Effector memory CD8-positive, alpha-beta T cell (primary cell): Measurements from ENCODE around the gene CENPU.

Source experiments
- ATAC-seq: fragments of 150-1000 bp; cut with Tn5 transposase; replicated peaks from 2 replicates; pipeline ENCODE4 v1.10.0; 2021; ENCODE audit warnings: mild to moderate bottlenecking, moderate library complexity
- DNase-seq, 3 experiments: peaks; one replicate each; pipeline ENCODE4 v3.0.0; 2021
- H3K27ac Mint-ChIP-seq, 2 donors: one replicate each; pipeline ENCODE4 v1.8.0; 2022; ENCODE audit warnings: mild to moderate bottlenecking in 2 of 2, mixed read lengths in 2 of 2, moderate library complexity in 2 of 2
- H3K27me3 Mint-ChIP-seq, 2 donors: one replicate each; pipeline ENCODE4 v1.8.0; 2022; ENCODE audit warnings: mixed read lengths in 2 of 2
- H3K36me3 Mint-ChIP-seq: one replicate; pipeline ENCODE4 v1.8.0; 2022; ENCODE audit warnings: mild to moderate bottlenecking, moderate library complexity, mixed read lengths; ENCODE audit not compliant: insufficient read depth
- H3K4me1 Mint-ChIP-seq, 2 donors: one replicate each; pipeline ENCODE4 v1.8.0; 2022; ENCODE audit warnings: low read depth in 2 of 2, mixed read lengths in 2 of 2
- H3K4me3 Mint-ChIP-seq, 2 donors: one replicate each; pipeline ENCODE4 v1.8.0; 2022; ENCODE audit warnings: mild to moderate bottlenecking in 2 of 2, mixed read lengths in 2 of 2, moderate library complexity in 2 of 2
- H3K9me3 Mint-ChIP-seq, 2 donors: one replicate each; pipeline ENCODE4 v1.8.0; 2022; ENCODE audit warnings: mixed read lengths in 2 of 2

The CENPU gene

DNA sequence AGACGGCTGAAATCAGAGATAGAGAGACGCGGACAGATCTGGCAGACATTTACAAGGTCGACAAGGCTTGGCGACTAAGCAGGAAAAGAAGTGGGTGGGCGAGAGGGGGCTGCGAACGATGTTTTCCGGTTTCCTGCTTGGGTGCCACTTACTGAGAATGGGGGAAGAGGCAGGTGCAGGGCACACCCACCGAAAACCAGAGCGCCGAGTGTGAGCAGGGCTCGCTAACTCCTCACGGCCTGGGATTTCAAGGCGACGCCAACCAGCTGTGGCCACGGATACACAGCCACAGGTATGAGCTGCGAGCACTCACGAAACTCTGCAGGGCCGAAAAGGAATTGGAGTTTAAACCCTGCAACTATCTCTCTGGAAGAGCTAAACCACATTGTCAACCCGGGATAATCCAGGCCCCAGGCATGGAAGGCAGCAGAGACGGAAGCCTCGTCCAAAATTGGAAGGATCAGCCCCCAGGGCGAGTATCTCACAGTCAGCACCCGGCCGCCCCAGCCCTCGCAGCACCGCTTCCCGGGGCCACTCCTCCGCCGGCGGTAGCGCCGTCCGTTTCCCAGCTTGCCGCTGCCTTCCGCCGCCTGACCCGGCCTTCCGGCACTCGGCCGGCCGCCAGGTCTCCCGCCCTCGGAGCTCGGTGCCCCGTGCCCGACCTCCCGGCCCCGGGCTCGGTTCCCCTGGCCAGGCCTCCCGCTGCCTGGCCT is 85.4 kb downstream of the CENPU start:
- Mint-ChIP-seq H3K4me1 (peaks cover 29 to 53% of the 10 kb centered on the region in 2 donors), H3K27me3 (no peaks in the 10 kb centered on the region), H3K4me3 (peak overlapping the region; percentile 92 to 97), H3K9me3 (no peaks in the 10 kb centered on the region), H3K27ac (peak overlapping the region; percentile 94 to 96), H3K36me3 (peaks cover 33% of the 10 kb centered on the region)
- ATAC-seq, result peak; percentile 18
- DNase-seq, result peak; percentile 21 to 38 (median 32)

DNA sequence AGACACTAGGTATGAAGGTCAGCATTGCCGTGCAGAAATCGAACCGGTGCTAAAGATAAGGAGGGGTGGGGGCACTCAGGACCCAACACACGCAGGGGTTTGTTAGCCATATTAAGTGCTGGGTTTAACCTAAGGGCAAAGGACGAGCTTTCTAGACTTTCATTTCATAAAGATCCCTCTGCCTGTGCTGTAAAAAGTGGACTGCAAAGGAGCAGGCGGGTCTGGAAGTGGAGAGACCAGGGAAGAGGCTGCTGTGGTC is 85.9 kb downstream of the CENPU start:
- peak overlapping the region; percentile 92 to 97 for H3K4me3 Mint-ChIP-seq

DNA sequence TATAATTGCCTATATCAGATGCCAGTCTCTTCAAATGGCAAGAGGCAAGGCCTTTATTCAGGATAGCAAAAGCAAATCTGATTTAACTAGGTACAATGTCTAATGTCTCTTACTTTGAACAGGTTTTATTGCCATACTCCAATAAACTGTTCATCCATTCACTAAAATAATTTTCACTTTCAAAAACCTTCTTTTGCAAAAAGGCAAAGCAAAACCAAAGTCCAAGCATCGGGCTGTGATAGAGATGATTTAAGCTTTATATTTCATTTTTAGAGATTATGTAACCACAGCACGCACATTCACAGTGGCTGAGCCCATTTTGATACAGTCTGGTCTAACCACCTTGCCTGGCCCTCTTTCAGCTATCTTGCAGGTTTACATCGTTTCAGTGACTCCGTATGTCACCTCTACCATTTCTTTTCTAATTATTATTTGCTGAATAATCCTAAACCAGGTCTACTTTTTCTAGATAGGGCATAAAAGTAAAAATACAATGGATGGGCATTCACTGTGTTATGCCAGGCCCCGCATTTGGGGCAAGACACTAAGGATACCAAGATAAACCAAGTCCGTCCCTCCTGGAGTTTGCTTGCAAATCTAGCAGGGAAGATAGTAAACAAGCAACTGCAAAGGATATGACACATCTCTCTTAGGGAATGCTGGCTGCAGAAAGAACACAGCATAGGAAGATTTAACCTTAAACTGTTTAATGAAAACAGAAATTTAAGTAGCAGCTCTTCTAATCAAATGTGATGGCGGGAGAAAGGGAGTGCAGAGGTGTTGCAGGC is 86.4 kb downstream of the CENPU start:
- H3K4me3 Mint-ChIP-seq, result peak overlapping the region; percentile 92 to 97
- peaks cover 31 to 58% of the 10 kb centered on the region in 2 donors for H3K4me1 Mint-ChIP-seq
- H3K27ac Mint-ChIP-seq, result peak overlapping the region; percentile 94 to 96
- H3K36me3 Mint-ChIP-seq, result peaks cover 36% of the 10 kb centered on the region
- DNase-seq (no peak), ATAC-seq (no peak)
- no peaks in the 10 kb centered on the region for H3K27me3 Mint-ChIP-seq
- H3K9me3 Mint-ChIP-seq, result no peaks in the 10 kb centered on the region

More for the DNA sequence above, 85.9 kb downstream of the CENPU start:
- Mint-ChIP-seq H3K36me3 (peaks cover 36% of the 10 kb centered on the region), H3K4me1 (peaks cover 29 to 53% of the 10 kb centered on the region in 2 donors), H3K27ac (peak overlapping the region; percentile 94 to 96), H3K9me3 (no peaks in the 10 kb centered on the region), H3K27me3 (no peaks in the 10 kb centered on the region)
- no peak for DNase-seq
- ATAC-seq, result no peak

DNA sequence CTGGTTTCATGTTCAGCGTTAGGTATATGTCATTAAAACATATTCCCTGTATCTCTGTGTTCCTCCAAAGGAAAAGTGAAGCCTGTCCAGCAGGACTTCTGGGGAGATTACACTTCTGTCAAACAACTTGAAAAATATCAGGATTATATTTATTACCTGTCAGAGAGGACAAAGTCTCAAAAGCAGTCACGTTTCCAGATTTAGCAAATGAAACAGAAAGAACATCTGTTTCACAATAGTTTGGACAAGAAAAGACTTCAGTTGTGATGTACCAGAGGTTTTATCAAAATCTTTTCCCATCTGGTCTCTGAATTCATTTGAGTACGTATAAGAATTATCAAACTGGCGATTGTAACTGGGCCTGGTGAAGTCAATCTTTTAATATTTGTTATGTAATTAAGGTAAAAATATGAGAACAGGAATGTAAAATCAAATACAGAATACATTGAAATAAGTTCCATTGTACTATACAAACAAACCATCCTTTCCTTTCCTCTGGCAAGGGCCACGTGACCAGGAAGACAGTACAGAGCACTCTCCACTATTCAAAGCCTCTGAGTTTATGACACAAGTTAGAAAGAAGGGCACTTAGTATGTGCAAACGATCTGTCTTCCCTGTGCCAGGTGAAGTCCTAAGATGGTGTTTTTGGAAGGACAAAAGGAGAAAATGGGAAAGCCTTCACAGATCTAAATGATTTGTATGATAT is 87.8 kb downstream of the CENPU start:
- peaks cover 42 to 66% of the 10 kb centered on the region in 2 donors for H3K4me1 Mint-ChIP-seq
- ATAC-seq (no peak), DNase-seq (no peak)
- no peaks in the 10 kb centered on the region for H3K27me3 Mint-ChIP-seq
- peaks cover 36% of the 10 kb centered on the region for H3K36me3 Mint-ChIP-seq
- H3K27ac Mint-ChIP-seq, result peak overlapping the region; percentile 46 to 89
- H3K4me3 Mint-ChIP-seq, result peak overlapping the region; percentile 92 to 97
- no peaks in the 10 kb centered on the region for H3K9me3 Mint-ChIP-seq

DNA sequence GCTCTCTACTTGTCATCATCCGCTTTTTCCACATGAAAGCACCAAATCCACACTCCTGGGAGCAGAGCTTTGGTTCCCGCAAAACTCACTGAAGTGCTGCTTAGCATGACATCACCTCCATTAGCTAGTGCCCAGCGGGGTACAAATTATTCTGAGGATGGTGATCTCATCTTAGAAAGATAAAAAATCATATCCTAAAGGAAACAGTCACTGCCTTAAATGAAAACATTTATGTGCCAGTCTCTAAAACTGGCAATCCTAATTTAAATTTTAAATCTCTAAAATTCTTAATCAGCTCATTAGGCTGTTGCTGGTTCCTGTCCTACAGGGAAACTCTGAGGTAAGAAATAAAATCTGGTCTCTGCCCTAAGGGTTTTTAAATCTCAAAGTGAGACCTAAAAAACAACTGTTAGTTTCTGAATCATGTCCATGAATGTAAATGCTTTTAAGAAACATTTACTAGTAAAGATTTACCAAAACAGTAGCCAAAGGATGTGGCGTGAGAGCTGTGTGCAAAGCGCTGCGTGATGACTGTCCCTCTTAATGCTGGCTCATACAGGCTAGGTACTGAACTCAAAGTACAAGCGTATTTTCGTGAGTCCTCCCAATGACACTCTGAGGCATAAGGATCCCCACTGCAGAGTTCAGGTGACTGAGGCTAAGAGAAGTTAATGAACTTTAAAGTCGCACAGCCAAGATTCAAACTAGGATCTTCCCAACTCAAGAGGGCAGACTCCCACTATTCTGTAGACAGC is 89.2 kb downstream of the CENPU start:
- H3K27me3 Mint-ChIP-seq, result no peaks in the 10 kb centered on the region
- H3K9me3 Mint-ChIP-seq, result no peaks in the 10 kb centered on the region
- H3K27ac Mint-ChIP-seq, result peak overlapping the region; percentile 46 to 89
- DNase-seq, result no peak
- H3K36me3 Mint-ChIP-seq, result peaks cover 32% of the 10 kb centered on the region
- peak overlapping the region; percentile 10 to 92 for H3K4me3 Mint-ChIP-seq
- H3K4me1 Mint-ChIP-seq, result peaks cover 42 to 69% of the 10 kb centered on the region in 2 donors
- no peak for ATAC-seq
